Glutamatergic neuron (in vitro differentiated cells): ENCODE data around the gene ABCD1. TPM values are rescaled to one million over a fixed set of nuclear protein-coding genes. Genes with fewer than 3 reads are reported as not detected.

Experiments
- DNase-seq: peaks from one replicate; pipeline ENCODE4 v3.0.0; 2022
- H3K27ac Mint-ChIP-seq: one replicate; pipeline ENCODE4 v1.8.0; 2020; ENCODE audit warnings: mild to moderate bottlenecking, mixed read lengths, inconsistent platforms; ENCODE audit not compliant: unreplicated experiment
- H3K27me3 Mint-ChIP-seq: one replicate; pipeline ENCODE4 v1.8.0; 2020; ENCODE audit warnings: mild to moderate bottlenecking, moderate library complexity, mixed read lengths, inconsistent platforms; ENCODE audit not compliant: unreplicated experiment
- H3K36me3 Mint-ChIP-seq: one replicate; pipeline ENCODE4 v1.8.0; 2020; ENCODE audit warnings: mild to moderate bottlenecking, mixed read lengths, inconsistent platforms; ENCODE audit not compliant: unreplicated experiment
- H3K4me1 Mint-ChIP-seq: one replicate; pipeline ENCODE4 v1.8.0; 2020; ENCODE audit warnings: mild to moderate bottlenecking, low read depth, mixed read lengths, inconsistent platforms; ENCODE audit not compliant: unreplicated experiment
- H3K4me3 Mint-ChIP-seq: one replicate; pipeline ENCODE4 v1.8.0; 2020; ENCODE audit warnings: mild to moderate bottlenecking, mixed read lengths, inconsistent platforms; ENCODE audit not compliant: unreplicated experiment
- H3K9me3 Mint-ChIP-seq: one replicate; pipeline ENCODE4 v1.8.0; 2020; ENCODE audit warnings: mild to moderate bottlenecking, moderate library complexity, mixed read lengths, inconsistent platforms; ENCODE audit not compliant: unreplicated experiment
- CTCF ChIP-seq: fragments of 200-600 bp; sonication (generic); IDR thresholded peaks from one replicate; pipeline ENCODE4 v1.5.0; 2021; ENCODE audit not compliant: partially characterized antibody, unreplicated experiment
- total RNA-seq: library from RNA; stranded (reverse); fragmentation: NEBNext Ultra II Directional; extraction: Animal tissue kit (Norgen Biotek cat#: 25700); gene quantifications from one replicate; pipeline ENCODE4 v1.2.1, GENCODE V29; 2021; ENCODE audit not compliant: unreplicated experiment

Gene ABCD1
- total RNA-seq, 1 donor from 2014 or later, result 13.5 TPM

- H3K27me3 Mint-ChIP-seq, result peaks cover 2% of the 10 kb centered on the region
- no peaks in the 10 kb centered on the region for H3K36me3 Mint-ChIP-seq
- no peak overlapping the region for H3K4me3 Mint-ChIP-seq
- no peak overlapping the region for H3K27ac Mint-ChIP-seq
- peaks cover 3% of the 10 kb centered on the region for H3K9me3 Mint-ChIP-seq
- no peak for DNase-seq
- TF ChIP-seq CTCF, result no peak
- peaks cover 1% of the 10 kb centered on the region for H3K4me1 Mint-ChIP-seq
Observed at GRCh38 chrX:153700376-153700945, 24.2 kb upstream of the ABCD1 start.

- Mint-ChIP-seq H3K27me3 (peaks cover 2% of the 10 kb centered on the region), H3K4me1 (peaks cover 1% of the 10 kb centered on the region), H3K36me3 (no peaks in the 10 kb centered on the region), H3K4me3 (no peak overlapping the region), H3K9me3 (peaks cover 3% of the 10 kb centered on the region), H3K27ac (no peak overlapping the region)
- no peak for DNase-seq
- TF ChIP-seq CTCF, result no peak
Observed at GRCh38 chrX:153700967-153701366, 23.7 kb upstream of the ABCD1 start.

GRCh38 chrX:153701706-153702105 lies 22.9 kb upstream of the ABCD1 start:
- peaks cover 3% of the 10 kb centered on the region for H3K9me3 Mint-ChIP-seq
- DNase-seq, result no peak
- peaks cover 4% of the 10 kb centered on the region for H3K27me3 Mint-ChIP-seq
- H3K36me3 Mint-ChIP-seq, result no peaks in the 10 kb centered on the region
- TF ChIP-seq CTCF, result no peak
- H3K4me3 Mint-ChIP-seq, result no peak overlapping the region
- peaks cover 4% of the 10 kb centered on the region for H3K4me1 Mint-ChIP-seq
- H3K27ac Mint-ChIP-seq, result no peak overlapping the region

GRCh38 chrX:153702336-153703035 lies 22.2 kb upstream of the ABCD1 start:
- peaks cover 4% of the 10 kb centered on the region for H3K4me1 Mint-ChIP-seq
- H3K4me3 Mint-ChIP-seq, result no peak overlapping the region
- TF ChIP-seq CTCF, result no peak
- H3K36me3 Mint-ChIP-seq, result no peaks in the 10 kb centered on the region
- no peak for DNase-seq
- H3K9me3 Mint-ChIP-seq, result no peaks in the 10 kb centered on the region
- peaks cover 4% of the 10 kb centered on the region for H3K27me3 Mint-ChIP-seq
- H3K27ac Mint-ChIP-seq, result no peak overlapping the region

GRCh38 chrX:153703036-153703370 lies 21.7 kb upstream of the ABCD1 start:
- Mint-ChIP-seq H3K4me1 (peaks cover 4% of the 10 kb centered on the region), H3K27ac (no peak overlapping the region), H3K36me3 (no peaks in the 10 kb centered on the region), H3K9me3 (no peaks in the 10 kb centered on the region), H3K4me3 (no peak overlapping the region), H3K27me3 (peaks cover 4% of the 10 kb centered on the region)
- no peak for DNase-seq
- TF ChIP-seq CTCF, result no peak
